Lower leg skin (tissue), 4 donors: ENCODE measurements around the gene AKAP6. TPM values are rescaled to one million over a fixed set of nuclear protein-coding genes. Genes with fewer than 3 reads are reported as not detected.

Source experiments
- DNase-seq, 2 donors: peaks; one replicate each; pipeline ENCODE4 v3.0.0-alpha.2; 2019; ENCODE audit warnings: low spot score in 2 of 2
- H3K4me3 ChIP-seq: fragments of 200-600 bp; sonication (generic); 2 replicates; pipeline ENCODE4 v1.5.1; 2017; ENCODE audit warnings: mild to moderate bottlenecking, low read depth; ENCODE audit not compliant: poor library complexity, severe bottlenecking
- POLR2A ChIP-seq, 2 donors: fragments of 450-650 bp; IDR thresholded peaks; one replicate each; pipeline ENCODE4 v1.6.1; 2016 to 2017; ENCODE audit warnings: antibody characterized with exemption in 2 of 2, mild to moderate bottlenecking in 1 of 2, moderate library complexity in 1 of 2
- WGBS, 2 donors: methylation state at CpG; one replicate each; pipeline ENCODE4 v1.1.5; 2018; 5-methylcytosine and 5-hydroxymethylcytosine counted together
- intact Hi-C: fragments of 100-400 bp; cut with DNase I; formaldehyde crosslinking; loops from one replicate; pipeline ENCODE4 v1.15.0; 2023; ENCODE audit warnings: low total_unique reads
- total RNA-seq, 4 donors: library from RNA; depleted of rRNA; stranded (reverse); fragments of >200 nt; gene quantifications; one replicate each; pipeline ENCODE4 v1.1.0, GENCODE V29; 2016
- TF ChIP-seq, protein P1 (sequence below), 3 donors: fragments of 450-650 bp; IDR thresholded peaks; one replicate each; pipeline ENCODE4 v1.5.1; 2016; ENCODE audit warnings: antibody characterized with exemption in 3 of 3, mild to moderate bottlenecking in 3 of 3, moderate library complexity in 2 of 3

The AKAP6 gene, protein sequence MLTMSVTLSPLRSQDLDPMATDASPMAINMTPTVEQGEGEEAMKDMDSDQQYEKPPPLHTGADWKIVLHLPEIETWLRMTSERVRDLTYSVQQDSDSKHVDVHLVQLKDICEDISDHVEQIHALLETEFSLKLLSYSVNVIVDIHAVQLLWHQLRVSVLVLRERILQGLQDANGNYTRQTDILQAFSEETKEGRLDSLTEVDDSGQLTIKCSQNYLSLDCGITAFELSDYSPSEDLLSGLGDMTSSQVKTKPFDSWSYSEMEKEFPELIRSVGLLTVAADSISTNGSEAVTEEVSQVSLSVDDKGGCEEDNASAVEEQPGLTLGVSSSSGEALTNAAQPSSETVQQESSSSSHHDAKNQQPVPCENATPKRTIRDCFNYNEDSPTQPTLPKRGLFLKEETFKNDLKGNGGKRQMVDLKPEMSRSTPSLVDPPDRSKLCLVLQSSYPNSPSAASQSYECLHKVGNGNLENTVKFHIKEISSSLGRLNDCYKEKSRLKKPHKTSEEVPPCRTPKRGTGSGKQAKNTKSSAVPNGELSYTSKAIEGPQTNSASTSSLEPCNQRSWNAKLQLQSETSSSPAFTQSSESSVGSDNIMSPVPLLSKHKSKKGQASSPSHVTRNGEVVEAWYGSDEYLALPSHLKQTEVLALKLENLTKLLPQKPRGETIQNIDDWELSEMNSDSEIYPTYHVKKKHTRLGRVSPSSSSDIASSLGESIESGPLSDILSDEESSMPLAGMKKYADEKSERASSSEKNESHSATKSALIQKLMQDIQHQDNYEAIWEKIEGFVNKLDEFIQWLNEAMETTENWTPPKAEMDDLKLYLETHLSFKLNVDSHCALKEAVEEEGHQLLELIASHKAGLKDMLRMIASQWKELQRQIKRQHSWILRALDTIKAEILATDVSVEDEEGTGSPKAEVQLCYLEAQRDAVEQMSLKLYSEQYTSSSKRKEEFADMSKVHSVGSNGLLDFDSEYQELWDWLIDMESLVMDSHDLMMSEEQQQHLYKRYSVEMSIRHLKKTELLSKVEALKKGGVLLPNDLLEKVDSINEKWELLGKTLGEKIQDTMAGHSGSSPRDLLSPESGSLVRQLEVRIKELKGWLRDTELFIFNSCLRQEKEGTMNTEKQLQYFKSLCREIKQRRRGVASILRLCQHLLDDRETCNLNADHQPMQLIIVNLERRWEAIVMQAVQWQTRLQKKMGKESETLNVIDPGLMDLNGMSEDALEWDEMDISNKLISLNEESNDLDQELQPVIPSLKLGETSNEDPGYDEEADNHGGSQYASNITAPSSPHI (N-terminal part only)
- total RNA-seq: 10 to 100 TPM in 1 of 4 donors, 1 to 10 TPM in 3; 2.3 to 13.3 (median 3.6) TPM

DNA sequence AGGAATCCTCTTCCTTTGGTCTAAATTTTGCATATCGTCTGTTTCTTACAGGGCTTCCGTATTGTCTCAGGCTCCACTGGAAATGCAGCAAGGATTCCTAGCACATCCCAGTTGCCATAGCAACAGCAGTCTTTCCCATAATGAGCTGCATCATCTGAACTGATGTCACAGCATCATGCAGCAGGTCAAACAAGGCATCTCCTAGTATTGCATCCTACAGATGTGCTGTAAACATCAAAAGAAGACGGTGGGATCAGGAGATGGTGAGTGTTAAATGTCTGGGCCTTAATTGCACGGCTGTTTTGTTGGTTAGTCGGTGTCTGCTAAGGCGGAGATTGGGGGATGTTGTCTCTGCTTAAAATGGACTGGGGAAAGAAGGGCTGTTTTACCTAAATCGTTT is at the start of gene AKAP6:
TSS of gene AKAP6 (plus strand) at position 153 of the 400 bp plus-strand sequence. CDS start 104,196 bp downstream, outside the sequence.
- intact Hi-C loops: no loop called here
- no peak for TF ChIP-seq POLR2A (IDR thresholded peaks at IDR 0.05)
- TF ChIP-seq, protein P1, sequence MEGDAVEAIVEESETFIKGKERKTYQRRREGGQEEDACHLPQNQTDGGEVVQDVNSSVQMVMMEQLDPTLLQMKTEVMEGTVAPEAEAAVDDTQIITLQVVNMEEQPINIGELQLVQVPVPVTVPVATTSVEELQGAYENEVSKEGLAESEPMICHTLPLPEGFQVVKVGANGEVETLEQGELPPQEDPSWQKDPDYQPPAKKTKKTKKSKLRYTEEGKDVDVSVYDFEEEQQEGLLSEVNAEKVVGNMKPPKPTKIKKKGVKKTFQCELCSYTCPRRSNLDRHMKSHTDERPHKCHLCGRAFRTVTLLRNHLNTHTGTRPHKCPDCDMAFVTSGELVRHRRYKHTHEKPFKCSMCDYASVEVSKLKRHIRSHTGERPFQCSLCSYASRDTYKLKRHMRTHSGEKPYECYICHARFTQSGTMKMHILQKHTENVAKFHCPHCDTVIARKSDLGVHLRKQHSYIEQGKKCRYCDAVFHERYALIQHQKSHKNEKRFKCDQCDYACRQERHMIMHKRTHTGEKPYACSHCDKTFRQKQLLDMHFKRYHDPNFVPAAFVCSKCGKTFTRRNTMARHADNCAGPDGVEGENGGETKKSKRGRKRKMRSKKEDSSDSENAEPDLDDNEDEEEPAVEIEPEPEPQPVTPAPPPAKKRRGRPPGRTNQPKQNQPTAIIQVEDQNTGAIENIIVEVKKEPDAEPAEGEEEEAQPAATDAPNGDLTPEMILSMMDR (IDR thresholded peaks at IDR 0.05): no peak
- H3K4me3 ChIP-seq: no peak within 1 kb of the TSS
- no peak for DNase-seq
- 74 to 75% methylated on average over 7 of the region's 7 CpGs for WGBS, 2 donors

DNA sequence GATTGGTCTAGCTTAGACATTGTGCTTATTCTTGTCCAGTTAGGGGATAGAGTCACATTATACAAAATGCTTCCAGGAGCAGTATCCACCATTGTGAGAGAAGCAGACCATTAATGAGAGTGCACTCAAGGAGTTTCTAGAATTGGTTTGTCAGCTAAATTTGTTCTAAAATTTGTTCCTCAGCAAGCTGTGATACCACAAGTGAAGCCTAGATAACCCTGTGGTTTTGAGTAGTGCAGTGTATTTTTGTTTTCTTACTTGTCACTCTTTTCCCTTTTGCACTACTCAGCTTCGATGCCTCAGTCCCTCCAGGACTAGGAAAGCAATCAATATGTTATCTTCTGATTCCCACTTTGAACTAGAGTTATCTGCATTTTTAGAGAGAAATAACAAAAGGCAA is 42.5 kb upstream of the AKAP6 start:
- no peak overlapping the region for H3K4me3 ChIP-seq
- no peak for TF ChIP-seq POLR2A (IDR thresholded peaks at IDR 0.05)
- TF ChIP-seq, protein P1 (IDR thresholded peaks at IDR 0.05): no peak
- WGBS, 2 donors: 92 to 96% methylated on average over 1 of the region's 1 CpG
- no peak for DNase-seq
- intact Hi-C loops: no loop called here

DNA sequence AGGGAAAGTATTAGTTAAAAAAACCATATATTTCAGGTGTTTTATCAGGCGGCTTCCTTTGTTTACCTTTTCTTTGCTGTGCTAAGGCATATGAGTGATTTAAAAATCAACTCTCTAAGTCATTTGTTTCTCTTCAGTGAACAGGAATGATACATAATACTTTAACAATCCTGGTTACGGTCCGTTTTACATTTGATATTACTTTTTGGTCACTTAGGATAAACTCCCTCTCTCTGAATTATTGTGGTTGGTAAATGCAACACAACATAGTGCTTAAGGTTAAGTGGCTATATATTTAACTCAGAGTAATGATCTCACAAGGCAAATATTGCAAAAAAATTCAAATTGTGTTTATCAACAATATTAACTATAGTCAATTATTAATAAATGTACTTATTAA is 32.7 kb upstream of the AKAP6 start:
- H3K4me3 ChIP-seq: no peak overlapping the region
- TF ChIP-seq POLR2A (IDR thresholded peaks at IDR 0.05): no peak
- TF ChIP-seq, protein P1 (IDR thresholded peaks at IDR 0.05): no peak
- intact Hi-C loops: no loop called here
- DNase-seq: no peak
- 95 to 97% methylated on average over 3 of the region's 3 CpGs for WGBS, 2 donors

DNA sequence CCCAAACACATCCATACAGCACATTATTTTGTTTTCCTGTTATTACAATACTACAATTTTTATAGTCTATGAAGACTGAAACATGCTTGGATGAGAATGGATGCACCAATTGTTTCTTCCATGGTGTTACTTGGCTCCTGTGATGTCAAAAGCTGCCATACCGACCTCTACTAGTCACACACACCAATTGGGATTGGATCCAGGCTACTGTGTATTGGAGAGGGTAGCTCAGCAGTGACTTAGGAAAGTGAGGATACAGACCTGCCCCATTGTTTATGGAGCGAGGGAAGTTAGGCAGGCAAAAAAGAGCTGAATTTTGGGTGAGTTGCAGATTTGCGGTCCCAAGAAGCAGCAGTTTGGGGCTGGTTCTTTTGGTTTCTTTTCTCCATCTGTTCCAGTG is 30.8 kb upstream of the AKAP6 start:
- intact Hi-C loops: no loop called here

DNA sequence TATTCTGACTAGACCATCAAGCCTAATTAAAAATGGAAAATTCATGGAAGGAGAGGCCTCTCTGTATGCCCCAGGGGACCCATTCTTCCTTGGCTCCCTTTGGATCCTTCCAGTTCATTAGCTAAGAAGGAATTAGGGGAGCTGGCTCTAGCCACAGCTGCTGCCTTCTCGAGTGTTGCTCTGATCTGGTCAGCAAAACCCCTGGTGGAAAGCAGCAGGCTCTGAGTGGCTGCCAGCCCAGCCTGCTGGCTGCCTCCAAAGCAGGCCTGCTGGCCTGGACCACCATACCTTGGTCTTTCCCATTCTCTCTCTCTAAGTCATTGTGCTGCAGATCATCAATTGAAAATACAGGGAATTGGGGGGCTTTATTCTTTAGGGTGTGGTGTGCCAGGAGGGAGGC is 29.0 kb upstream of the AKAP6 start:
- TF ChIP-seq, protein P1 (IDR thresholded peaks at IDR 0.05): no peak
- no peak for TF ChIP-seq POLR2A (IDR thresholded peaks at IDR 0.05)
- intact Hi-C loops: no loop called here
- no peak overlapping the region for H3K4me3 ChIP-seq
- 39 to 41% methylated on average over 1 of the region's 1 CpG for WGBS, 2 donors
- DNase-seq: no peak

More for the DNA sequence above, 30.8 kb upstream of the AKAP6 start:
- no peak overlapping the region for H3K4me3 ChIP-seq
- 72 to 75% methylated on average over 3 of the region's 3 CpGs for WGBS, 2 donors
- no peak for DNase-seq
- TF ChIP-seq, protein P1 (IDR thresholded peaks at IDR 0.05): no peak
- TF ChIP-seq POLR2A (IDR thresholded peaks at IDR 0.05): no peak
